Loucy (cell line): Measurements from ENCODE around the gene LMBRD2.

Source experiments
- CTCF ChIP-seq: fragments of 200-600 bp; sonication (generic); conservative IDR thresholded peaks from 2 replicates; pipeline ENCODE4 v1.5.1; 2014; ENCODE audit warnings: mild to moderate bottlenecking, antibody characterized with exemption, low read length
- EZH2phosphoT487 ChIP-seq: fragments of 200-600 bp; IDR thresholded peaks from 2 replicates; pipeline ENCODE4 v1.6.1; 2018; ENCODE audit warnings: antibody characterized with exemption, mild to moderate bottlenecking, moderate library complexity, borderline replicate concordance

- no peak for TF ChIP-seq CTCF
- no peak for TF ChIP-seq EZH2phosphoT487
Measured at GRCh38 chr5:36052538-36052937, 99.1 kb downstream of the LMBRD2 start.
